Stimulated activated CD8-positive, alpha-beta memory T cell treated with anti-CD3 and anti-CD28 coated beads, Interleukin-7, amount 100 ng/mL, for 24 hours (primary cell): ENCODE measurements around the gene LRRC1.

Source experiments
- DNase-seq: peaks from one replicate; pipeline ENCODE4 v3.0.0-alpha.2; 2020; ENCODE audit warnings: low read depth

Gene LRRC1

DNA sequence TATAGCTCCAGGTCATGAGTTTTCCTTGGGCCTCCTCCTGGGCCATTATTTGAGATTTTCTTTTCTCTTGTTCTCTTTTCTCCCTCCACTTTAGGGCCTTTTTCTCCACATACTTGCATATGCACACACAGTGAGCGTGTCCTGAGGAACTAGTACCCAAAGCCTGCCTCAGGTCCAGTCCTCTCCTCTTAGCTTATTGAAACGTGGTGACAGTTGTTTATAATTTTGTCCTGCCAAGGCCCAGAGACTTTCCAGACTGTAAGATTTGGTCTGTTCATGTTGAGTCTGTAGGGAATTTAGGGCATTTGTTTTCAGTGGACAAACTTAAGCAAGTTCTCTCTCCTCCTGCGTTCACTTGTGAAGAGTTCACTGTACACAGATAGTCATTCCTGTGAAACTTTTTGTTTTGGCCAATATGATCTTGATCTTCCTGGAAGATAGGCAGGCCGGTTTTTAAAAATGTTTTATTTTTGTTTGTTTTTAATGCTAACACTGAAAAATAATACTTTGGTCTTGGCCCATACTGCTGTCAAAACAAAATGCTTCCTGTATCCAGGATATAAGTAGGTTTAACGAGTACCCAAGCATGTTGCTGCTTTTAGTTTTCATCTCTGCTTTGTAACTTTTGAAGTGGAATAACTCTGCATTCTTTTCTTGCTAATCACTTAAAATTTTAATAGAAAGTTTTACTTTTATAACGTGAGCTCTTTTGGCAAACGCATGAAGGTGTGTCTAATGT, 20.7 kb downstream of the LRRC1 start:
- no peak for DNase-seq

- no peak for DNase-seq
Measured at GRCh38 chr6:53818858-53819609, 24.2 kb downstream of the LRRC1 start.

DNA sequence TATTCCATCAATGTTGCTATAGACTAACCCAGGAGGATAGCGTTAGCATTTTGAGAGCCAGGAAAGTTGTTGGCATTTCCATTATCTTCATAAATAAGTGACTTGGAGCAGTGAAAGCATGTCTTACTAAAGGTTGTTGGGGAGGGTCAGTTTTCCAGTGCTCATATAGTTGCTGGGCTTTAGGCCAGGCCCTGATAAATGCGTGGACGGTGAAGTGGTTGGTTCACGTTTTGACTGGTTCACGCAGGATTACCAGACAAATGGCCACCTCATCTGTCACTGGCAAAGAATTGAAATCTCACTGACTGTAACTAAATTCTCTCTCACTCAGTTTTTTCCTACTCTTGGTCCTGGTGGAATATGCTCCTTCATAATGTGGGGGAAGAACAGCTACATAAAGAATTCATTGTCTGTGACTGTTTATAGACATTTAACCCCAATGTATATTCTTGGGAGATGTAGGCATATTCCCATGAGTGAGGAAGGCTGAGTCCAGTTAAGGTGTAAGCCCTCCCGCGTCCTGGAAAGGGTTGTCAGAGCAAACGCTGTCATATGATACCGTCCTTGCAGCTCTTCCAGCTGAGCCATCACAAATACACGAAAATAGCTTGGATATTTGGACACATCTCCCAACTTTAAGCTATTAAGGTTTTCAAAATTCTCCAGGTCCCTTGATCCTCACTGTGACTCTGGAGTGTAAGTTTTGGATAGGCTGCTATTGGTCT, 27.8 kb downstream of the LRRC1 start:
- DNase-seq: no peak

- DNase-seq: no peak
Measured at GRCh38 chr6:53824714-53825113, 29.9 kb downstream of the LRRC1 start.

DNA sequence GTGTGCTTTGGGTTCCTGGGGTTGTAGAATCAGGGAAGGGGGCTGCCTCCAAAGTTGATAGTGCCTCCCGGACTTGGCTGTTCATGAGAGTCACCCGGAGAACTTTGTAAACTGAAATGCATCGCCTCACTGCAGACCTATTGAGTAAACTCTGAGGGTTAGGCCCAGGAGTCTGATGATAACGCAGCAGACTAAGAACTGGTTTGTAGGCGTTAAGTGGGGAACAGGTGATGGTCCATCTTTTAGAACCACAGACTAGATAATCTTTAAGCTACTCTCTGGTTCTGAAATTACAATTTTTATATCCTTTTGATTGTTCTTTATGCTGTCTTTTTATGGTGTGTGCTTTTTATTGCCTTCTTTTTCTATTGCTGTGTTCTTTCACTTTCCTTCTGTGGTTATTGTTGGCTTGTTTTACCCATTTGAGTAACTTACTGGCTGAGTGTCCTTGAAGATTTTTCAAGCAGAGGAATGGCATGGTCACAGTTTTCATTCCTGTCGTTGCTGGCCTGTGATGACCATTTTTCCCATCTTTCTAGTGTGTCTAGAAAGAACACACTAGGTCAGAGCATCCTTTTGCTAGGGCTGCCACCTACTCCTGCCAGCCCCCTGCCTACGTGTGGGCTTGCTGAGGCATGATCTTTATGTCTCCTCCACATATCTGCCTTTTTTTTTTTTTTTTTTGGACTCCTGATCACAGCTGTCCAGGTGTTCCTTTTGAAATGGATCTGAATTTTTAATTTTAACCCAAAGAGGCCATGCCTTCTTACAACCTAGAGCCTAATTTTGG, 30.9 kb downstream of the LRRC1 start:
- no peak for DNase-seq

DNA sequence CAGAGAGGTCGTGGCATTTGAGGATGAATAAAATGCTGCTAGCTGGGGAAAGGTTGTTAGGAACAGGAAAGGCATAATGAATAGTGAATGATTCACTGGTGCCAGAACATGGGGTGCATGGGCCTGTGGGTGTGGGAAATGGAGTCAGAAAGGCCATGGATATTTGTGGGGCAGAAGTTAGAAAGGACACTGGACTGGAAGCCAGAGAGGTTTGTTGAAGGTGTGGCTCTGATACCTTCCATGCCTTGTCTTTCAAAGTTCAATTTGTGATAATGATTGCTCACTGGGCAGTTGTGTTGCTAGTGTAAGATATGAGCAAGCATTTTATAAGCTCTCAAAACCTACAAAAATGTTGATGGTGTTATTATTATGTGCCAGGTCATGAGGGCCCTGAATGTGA, 32.7 kb downstream of the LRRC1 start:
- DNase-seq: no peak

DNA sequence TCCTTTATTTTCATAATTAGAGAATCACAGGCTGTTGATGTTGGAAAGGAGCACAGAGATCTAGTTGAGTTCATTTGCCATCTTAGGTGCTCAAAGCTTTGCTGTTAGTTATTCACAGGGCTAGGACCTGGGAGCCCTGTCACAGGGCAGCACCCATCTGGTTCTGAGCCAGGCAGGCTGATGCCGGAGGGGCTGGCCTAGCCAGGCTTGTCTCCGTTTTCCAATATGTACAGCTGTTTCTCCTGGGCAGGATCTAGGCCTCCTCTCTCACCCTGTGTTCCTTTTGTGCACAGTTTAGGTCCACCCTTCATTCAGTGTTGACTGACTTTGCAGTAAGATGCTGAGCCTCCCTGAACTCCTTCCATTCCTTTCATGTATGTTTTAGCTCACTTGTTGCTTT, 33.4 kb downstream of the LRRC1 start:
- DNase-seq: no peak

GRCh38 chr6:53828966-53829697, 34.3 kb downstream of the LRRC1 start:
- DNase-seq: no peak

DNA sequence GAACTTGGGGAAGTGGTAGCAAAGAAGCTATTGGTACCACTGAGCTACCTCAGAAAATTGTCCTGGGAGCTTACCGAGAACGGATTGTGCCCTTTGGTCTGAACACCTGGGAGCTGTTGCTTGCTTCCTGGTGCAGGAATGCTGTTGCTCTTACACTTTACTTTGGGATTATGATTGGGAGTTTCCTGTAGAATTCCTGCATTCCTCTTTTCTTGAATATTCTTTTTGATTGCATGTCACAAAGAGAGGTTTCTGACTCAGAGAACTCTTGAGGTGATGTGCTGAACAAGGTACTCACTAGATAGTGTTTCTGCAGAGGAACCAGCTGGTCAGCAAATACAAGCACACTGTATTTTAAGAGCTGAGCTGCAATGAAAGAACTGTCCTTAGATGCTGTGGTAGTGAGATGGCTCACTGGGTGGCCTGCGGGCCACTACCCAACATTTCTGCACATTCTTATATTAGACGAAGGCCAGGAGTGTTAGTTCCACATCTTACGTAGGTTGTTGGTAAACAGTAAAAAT, 35.0 kb downstream of the LRRC1 start:
- DNase-seq: no peak

DNA sequence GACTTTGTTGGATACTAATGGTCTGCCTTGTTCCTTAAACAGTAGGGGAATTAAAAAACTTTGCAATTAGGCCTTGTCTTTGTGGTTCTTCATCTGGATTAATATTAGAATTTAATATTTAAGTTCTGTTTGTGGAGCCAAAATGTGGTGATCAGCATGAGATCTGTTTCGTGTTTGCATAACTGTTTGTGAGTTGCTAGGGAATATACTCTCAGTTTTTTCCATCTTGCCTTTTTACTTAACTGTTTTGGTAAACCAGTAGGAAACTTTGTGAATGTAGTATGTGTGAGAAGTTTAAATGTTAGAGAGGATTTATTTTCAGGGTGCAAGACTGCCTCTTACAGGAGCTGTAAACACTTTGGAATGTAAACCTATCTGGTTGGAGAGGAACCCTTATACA, 35.6 kb downstream of the LRRC1 start:
- no peak for DNase-seq

DNA sequence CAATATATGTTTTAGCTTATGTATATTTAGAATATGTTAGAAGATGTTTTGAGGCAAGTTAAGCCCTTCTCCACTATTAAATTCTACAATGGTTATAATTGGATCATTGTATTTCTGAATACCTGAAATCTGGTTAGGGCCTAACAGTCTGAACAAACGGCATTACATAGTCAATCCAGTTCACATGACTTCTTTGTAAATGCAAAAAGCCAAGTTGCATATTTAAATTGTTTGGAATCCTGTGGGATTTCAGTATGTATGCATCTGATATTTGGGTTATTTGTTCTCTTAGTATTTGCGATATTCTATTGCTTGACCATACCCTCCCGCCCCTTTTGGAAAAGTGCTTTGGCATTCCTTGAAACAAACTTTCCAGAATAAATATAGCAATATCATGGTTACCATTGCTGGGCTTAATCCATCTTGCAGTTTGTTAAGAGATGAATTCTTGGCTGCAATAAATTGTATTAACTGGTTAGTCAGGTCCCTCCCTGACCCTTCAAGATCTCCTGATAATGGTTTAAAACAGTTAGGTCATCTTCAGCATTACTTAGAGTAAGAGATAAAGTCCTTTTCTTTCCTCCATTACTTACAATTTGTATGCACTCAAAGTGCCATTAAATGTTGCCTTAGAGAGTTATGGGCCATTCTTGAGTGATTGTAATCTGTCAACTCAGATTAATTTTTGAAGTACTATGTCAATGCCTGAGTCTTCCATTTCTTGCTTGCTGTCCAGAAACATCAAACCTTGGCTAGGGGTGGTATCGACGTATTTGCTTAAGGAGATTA, 36.5 kb downstream of the LRRC1 start:
- DNase-seq: no peak

DNA sequence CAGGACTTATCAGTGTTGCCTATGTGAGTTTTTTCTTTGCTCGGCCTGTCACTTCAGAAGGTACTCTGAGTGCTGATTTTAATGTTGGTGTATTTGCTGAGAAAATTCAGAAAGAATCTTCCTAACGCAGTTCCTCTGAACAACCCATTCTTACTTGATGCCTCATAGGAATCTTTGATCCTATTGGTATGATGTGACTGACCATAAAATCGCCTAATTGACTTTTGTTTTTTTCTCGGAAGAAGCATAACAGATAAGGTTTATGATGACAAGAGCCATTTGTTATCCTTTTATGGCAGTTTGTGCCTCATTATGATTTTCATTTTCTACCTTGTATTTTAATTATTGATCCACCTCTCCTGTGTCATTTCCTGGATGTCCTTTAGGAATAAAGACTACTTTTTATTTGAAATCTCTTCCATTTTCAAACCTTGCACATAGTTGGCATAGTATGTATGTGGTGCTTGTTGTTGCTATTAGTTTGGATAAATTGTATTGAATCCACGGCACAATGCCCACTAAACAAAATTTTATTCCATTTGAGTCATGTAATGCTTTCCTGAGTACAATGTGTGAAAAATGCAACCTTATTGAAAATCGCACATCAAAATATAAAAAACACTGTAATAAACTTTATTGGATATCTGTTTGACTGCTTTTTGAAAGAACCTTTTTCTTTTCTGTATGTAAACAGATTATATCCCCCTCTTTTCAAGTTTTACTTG, 37.3 kb downstream of the LRRC1 start:
- DNase-seq: no peak

- DNase-seq: no peak
Measured at GRCh38 chr6:53833155-53833554, 38.4 kb downstream of the LRRC1 start.

DNA sequence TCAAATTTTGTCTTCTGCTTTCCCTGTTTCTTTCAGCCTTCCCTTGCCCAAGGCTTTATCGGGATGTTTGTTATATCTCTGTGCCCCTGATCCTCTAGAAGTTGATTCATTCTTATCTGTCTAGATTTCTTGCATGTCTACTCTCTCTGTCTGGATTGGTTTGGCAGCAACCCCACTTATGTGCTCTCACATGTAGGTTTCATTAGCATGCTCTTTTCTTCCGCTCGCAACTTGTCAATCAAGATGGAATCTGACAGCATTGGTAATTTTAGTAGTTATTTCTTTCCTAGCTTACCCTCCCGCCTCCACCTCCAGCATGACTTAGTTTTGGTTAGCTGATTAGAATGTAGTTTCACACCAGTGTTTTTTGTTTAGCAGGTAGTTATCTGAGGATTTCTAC, 39.3 kb downstream of the LRRC1 start:
- DNase-seq: no peak

- no peak for DNase-seq
Measured at GRCh38 chr6:53837865-53838769, 43.3 kb downstream of the LRRC1 start.

DNA sequence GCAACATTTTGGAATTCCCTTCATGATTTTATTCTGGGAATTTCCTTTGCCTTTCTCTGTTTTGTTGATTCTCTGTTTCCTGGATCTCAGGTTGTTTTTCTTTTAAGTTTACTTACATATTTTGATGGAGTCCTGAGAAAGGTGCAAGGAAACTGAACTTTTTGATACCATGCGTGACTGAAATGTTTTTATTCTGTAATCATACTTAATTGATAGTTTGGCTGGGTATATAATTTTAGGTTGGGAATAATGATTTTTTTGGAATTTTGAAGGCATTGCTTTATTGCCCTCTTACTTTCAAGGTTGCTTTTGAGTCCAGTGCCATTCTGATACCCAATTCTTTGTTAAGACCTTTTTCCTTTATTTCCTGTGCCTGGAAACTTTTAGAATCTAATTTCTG, 45.2 kb downstream of the LRRC1 start:
- no peak for DNase-seq

DNA sequence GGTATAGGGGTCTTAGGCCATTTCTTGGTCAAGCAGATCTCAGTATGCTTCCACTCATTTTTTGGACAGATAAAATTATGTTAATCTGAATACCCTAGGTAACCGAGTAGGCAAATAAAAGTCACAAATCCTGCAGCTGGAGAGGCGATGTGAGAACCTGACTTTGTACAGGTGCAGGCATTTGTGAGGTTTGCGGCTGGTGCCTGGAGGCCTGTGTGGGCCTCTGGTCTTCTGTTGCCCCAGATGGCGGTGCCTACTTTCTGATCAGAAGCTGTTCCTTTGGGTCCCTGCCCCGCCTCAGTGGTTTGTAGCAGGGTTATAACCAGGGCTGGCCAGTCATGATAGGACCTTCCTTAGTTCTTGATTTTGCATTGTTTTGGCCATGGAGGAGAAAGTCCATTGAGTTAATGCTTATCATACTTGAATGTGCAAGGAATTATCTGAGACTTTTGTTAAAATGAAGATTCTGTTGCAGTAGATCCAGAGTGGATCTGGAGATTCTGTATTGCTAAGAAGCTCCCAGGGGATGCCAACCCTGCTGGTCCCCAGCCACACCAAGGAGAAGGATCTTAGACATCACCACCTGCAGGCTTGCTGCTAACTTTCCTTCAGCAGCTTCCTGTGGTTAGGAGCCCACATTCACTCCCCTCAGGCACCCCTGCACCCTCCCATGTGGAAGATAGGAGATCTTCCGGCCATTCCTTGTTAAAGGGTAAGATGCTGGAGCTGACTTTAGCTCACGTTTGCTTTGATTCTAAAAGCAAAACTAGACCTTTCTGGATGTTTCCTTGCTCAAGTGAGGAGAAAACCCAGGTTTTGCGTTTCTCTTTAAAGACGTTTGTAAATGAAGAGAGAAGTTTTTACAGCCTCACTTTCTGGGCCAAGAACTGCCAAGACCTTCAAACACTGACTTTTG, 50.7 kb downstream of the LRRC1 start:
- no peak for DNase-seq

- DNase-seq: no peak
Measured at GRCh38 chr6:53846250-53846649, 51.4 kb downstream of the LRRC1 start.
